Trophoblast cell (in vitro differentiated cells and primary cell): ENCODE results near the gene CFD.
A peak's percentile ranks its signal among the peaks of the same experiment; 100 is the strongest.

Source experiments
- DNase-seq, 2 donors: peaks; one replicate each; pipeline ENCODE4 v3.0.0-alpha.2; 2016
- H2AFZ ChIP-seq: 2 replicates; pipeline ENCODE4 v1.6.1; 2013; ENCODE audit warnings: low read length, moderate library complexity, mild to moderate bottlenecking; ENCODE audit not compliant: insufficient read depth, poor library complexity
- H2AK5ac ChIP-seq: 2 replicates; pipeline ENCODE4 v1.6.1; 2013; ENCODE audit warnings: mild to moderate bottlenecking, low read length
- H2BK120ac ChIP-seq: 2 replicates; pipeline ENCODE4 v1.6.1; 2013; ENCODE audit warnings: low read length, mild to moderate bottlenecking, moderate library complexity; ENCODE audit not compliant: insufficient read depth, poor library complexity
- H2BK12ac ChIP-seq: 2 replicates; pipeline ENCODE4 v1.6.1; 2013; ENCODE audit warnings: mild to moderate bottlenecking, low read length, moderate library complexity
- H2BK5ac ChIP-seq: 2 replicates; pipeline ENCODE4 v1.6.1; 2013; ENCODE audit warnings: low read length, low read depth, moderate library complexity, mild to moderate bottlenecking; ENCODE audit not compliant: poor library complexity
- H3K14ac ChIP-seq: 2 replicates; pipeline ENCODE4 v1.6.1; 2013; ENCODE audit warnings: mild to moderate bottlenecking, low read length
- H3K18ac ChIP-seq: 2 replicates; pipeline ENCODE4 v1.6.1; 2013; ENCODE audit warnings: mild to moderate bottlenecking, low read length
- H3K23ac ChIP-seq: 2 replicates; pipeline ENCODE4 v1.6.1; 2013; ENCODE audit warnings: low read length
- H3K27ac ChIP-seq: 2 replicates; pipeline ENCODE4 v1.5.1; 2013; ENCODE audit warnings: low read depth, mild to moderate bottlenecking, inconsistent platforms, low read length, moderate library complexity
- H3K27me3 ChIP-seq: 2 replicates; pipeline ENCODE4 v1.6.1; 2013; ENCODE audit warnings: inconsistent platforms, mild to moderate bottlenecking, low read length, moderate library complexity; ENCODE audit not compliant: insufficient read depth
- H3K36me3 ChIP-seq, 2 experiments: 1 replicate in 1 of 2; 2 replicates in 1 of 2; pipeline ENCODE4 v1.6.1; 2013; ENCODE audit warnings: low read length in 2 of 2, mild to moderate bottlenecking in 2 of 2, moderate library complexity in 1 of 2; ENCODE audit not compliant: insufficient read depth in 2 of 2, control insufficient read depth in 1 of 2
- H3K4ac ChIP-seq: 2 replicates; pipeline ENCODE4 v1.6.1; 2013; ENCODE audit warnings: low read depth, mild to moderate bottlenecking, low read length, moderate library complexity
- H3K4me1 ChIP-seq, 2 experiments: 1 replicate in 1 of 2; 2 replicates in 1 of 2; pipeline ENCODE4 v1.6.1; 2013; ENCODE audit warnings: low read length in 2 of 2, mild to moderate bottlenecking in 2 of 2, moderate library complexity in 1 of 2; ENCODE audit not compliant: insufficient read depth in 2 of 2, control insufficient read depth in 1 of 2
- H3K4me2 ChIP-seq: 2 replicates; pipeline ENCODE4 v1.6.1; 2013; ENCODE audit warnings: inconsistent platforms, mild to moderate bottlenecking, low read length, moderate library complexity
- H3K4me3 ChIP-seq: 2 replicates; pipeline ENCODE4 v1.5.1; 2013; ENCODE audit warnings: mild to moderate bottlenecking, low read depth, low read length, inconsistent platforms
- H3K79me1 ChIP-seq: one replicate; pipeline ENCODE4 v1.6.1; 2013; ENCODE audit warnings: low read length
- H3K79me2 ChIP-seq: 2 replicates; pipeline ENCODE4 v1.6.1; 2013; ENCODE audit warnings: low read length, mild to moderate bottlenecking; ENCODE audit not compliant: control insufficient read depth, insufficient read depth, poor library complexity
- H3K9ac ChIP-seq: 2 replicates; pipeline ENCODE4 v1.6.1; 2013; ENCODE audit warnings: mild to moderate bottlenecking, low read length
- H3K9me3 ChIP-seq: 2 replicates; pipeline ENCODE4 v1.6.1; 2013; ENCODE audit warnings: low read depth, mild to moderate bottlenecking, control low read depth, inconsistent platforms, low read length; ENCODE audit not compliant: insufficient read depth
- H4K12ac ChIP-seq: 2 replicates; pipeline ENCODE4 v1.6.1; 2013; ENCODE audit warnings: low read depth, mild to moderate bottlenecking, low read length, moderate library complexity
- H4K8ac ChIP-seq: 2 replicates; pipeline ENCODE4 v1.6.1; 2013; ENCODE audit warnings: low read depth, mild to moderate bottlenecking, low read length, moderate library complexity
- H4K91ac ChIP-seq: one replicate; pipeline ENCODE4 v1.6.1; 2013; ENCODE audit warnings: low read depth, mild to moderate bottlenecking, low read length, moderate library complexity
- WGBS: extraction: QIAGEN DNeasy Blood & Tissue Kit; methylation state at CpG from one replicate; pipeline ENCODE4 v1.1.7; 2013; ENCODE audit warnings: missing lambda C conversion rate; ENCODE audit not compliant: insufficient read length, insufficient coverage; ENCODE audit errors: extremely low coverage; 5-methylcytosine and 5-hydroxymethylcytosine counted together

The CFD gene

GRCh38 chr19:869245-870177, 10.0 kb downstream of the CFD start:
- peak; percentile 78 to 84 for DNase-seq
- WGBS, result no CpG with 5 or more reads among the region's 29 CpGs
- Histone ChIP-seq H3K79me1 (peaks cover 5% of the 10 kb centered on the region), H3K9me3 (no peaks in the 10 kb centered on the region), H3K79me2 (peaks cover 4% of the 10 kb centered on the region), H2BK12ac (peak overlapping the region; percentile 42), H3K36me3 (peaks cover 40 to 41% of the 10 kb centered on the region in 2 experiments), H4K91ac (peak overlapping the region; percentile 68), H2AFZ (no peak overlapping the region), H3K4me3 (no peak overlapping the region), H3K14ac (peak overlapping the region; percentile 69), H3K4ac (peak overlapping the region; percentile 48), H3K27me3 (no peaks in the 10 kb centered on the region), H3K27ac (peak overlapping the region; percentile 60), H4K12ac (no peak overlapping the region), H3K4me1 (peaks cover 13 to 16% of the 10 kb centered on the region in 2 experiments), H4K8ac (peak overlapping the region; percentile 52), H2BK120ac (peak overlapping the region; percentile 52), H2AK5ac (peak overlapping the region; percentile 77), H3K4me2 (no peak overlapping the region), H3K9ac (no peak overlapping the region), H3K18ac (peak overlapping the region; percentile 69), H3K23ac (no peak overlapping the region), H2BK5ac (no peak overlapping the region)

- Histone ChIP-seq H2AFZ (no peak overlapping the region), H3K4ac (no peak overlapping the region), H3K9ac (no peak overlapping the region), H4K8ac (no peak overlapping the region), H3K27ac (no peak overlapping the region), H4K12ac (no peak overlapping the region), H3K27me3 (no peaks in the 10 kb centered on the region), H3K9me3 (no peaks in the 10 kb centered on the region), H3K18ac (no peak overlapping the region), H2AK5ac (no peak overlapping the region), H3K4me3 (no peak overlapping the region), H3K79me2 (peaks cover 4% of the 10 kb centered on the region), H3K4me1 (peaks cover 13 to 16% of the 10 kb centered on the region in 2 experiments), H2BK12ac (no peak overlapping the region), H3K23ac (no peak overlapping the region), H3K14ac (no peak overlapping the region), H2BK120ac (no peak overlapping the region), H3K79me1 (peaks cover 5% of the 10 kb centered on the region), H2BK5ac (no peak overlapping the region), H4K91ac (no peak overlapping the region), H3K36me3 (peaks cover 45 to 46% of the 10 kb centered on the region in 2 experiments), H3K4me2 (no peak overlapping the region)
- no peak for DNase-seq
- WGBS, result no CpG with 5 or more reads among the region's 8 CpGs
Observed at GRCh38 chr19:870314-870713, 10.8 kb downstream of the CFD start.

- H2AK5ac ChIP-seq, result no peak overlapping the region
- H3K4me1 ChIP-seq, result peaks cover 13 to 16% of the 10 kb centered on the region in 2 experiments
- no peak overlapping the region for H4K91ac ChIP-seq
- H3K18ac ChIP-seq, result no peak overlapping the region
- H3K14ac ChIP-seq, result no peak overlapping the region
- no peaks in the 10 kb centered on the region for H3K27me3 ChIP-seq
- no peak overlapping the region for H2BK120ac ChIP-seq
- H3K36me3 ChIP-seq, result peaks cover 52 to 53% of the 10 kb centered on the region in 2 experiments
- H3K4me2 ChIP-seq, result no peak overlapping the region
- no peak overlapping the region for H2BK12ac ChIP-seq
- DNase-seq, result no peak
- no peak overlapping the region for H3K9ac ChIP-seq
- H3K4ac ChIP-seq, result no peak overlapping the region
- peaks cover 4% of the 10 kb centered on the region for H3K79me2 ChIP-seq
- H4K8ac ChIP-seq, result no peak overlapping the region
- no CpG with 5 or more reads among the region's 28 CpGs for WGBS
- no peak overlapping the region for H3K27ac ChIP-seq
- H4K12ac ChIP-seq, result no peak overlapping the region
- peaks cover 5% of the 10 kb centered on the region for H3K79me1 ChIP-seq
- no peak overlapping the region for H2AFZ ChIP-seq
- H3K4me3 ChIP-seq, result no peak overlapping the region
- H3K23ac ChIP-seq, result no peak overlapping the region
- no peak overlapping the region for H2BK5ac ChIP-seq
- H3K9me3 ChIP-seq, result no peaks in the 10 kb centered on the region
Observed at GRCh38 chr19:870963-871401, 11.5 kb downstream of the CFD start.

GRCh38 chr19:871446-872265, 12.2 kb downstream of the CFD start:
- Histone ChIP-seq H2AFZ (no peak overlapping the region), H3K79me1 (peaks cover 5% of the 10 kb centered on the region), H2BK5ac (no peak overlapping the region), H3K9ac (no peak overlapping the region), H3K4ac (no peak overlapping the region), H3K9me3 (no peaks in the 10 kb centered on the region), H4K91ac (no peak overlapping the region), H3K4me2 (no peak overlapping the region), H3K27me3 (no peaks in the 10 kb centered on the region), H3K27ac (no peak overlapping the region), H3K23ac (no peak overlapping the region), H3K79me2 (peaks cover 4% of the 10 kb centered on the region), H3K18ac (no peak overlapping the region), H3K14ac (no peak overlapping the region), H4K8ac (no peak overlapping the region), H4K12ac (no peak overlapping the region), H2BK120ac (no peak overlapping the region), H2BK12ac (no peak overlapping the region), H2AK5ac (no peak overlapping the region), H3K4me3 (no peak overlapping the region), H3K36me3 (peaks cover 58 to 59% of the 10 kb centered on the region in 2 experiments), H3K4me1 (peaks cover 13 to 16% of the 10 kb centered on the region in 2 experiments)
- WGBS, result no CpG with 5 or more reads among the region's 33 CpGs
- no peak for DNase-seq
